ENCODE measurements around the gene CZIB.

Gene CZIB

GRCh38 chr1:53220171-53220961 lies at the start of gene CZIB:
CZIB (minus strand) TSS chr1:53220634; CDS start chr1:53220575, 59 bp downstream.
- peak; percentile 87 to 89 (median 89) for DNase-seq (ENCODE audit: low read depth in 2 of 3, low spot score in 2 of 3)

GRCh38 chr1:53270107-53270506 lies 49.7 kb upstream of the CZIB start:
- DNase-seq (ENCODE audit: low read depth in 2 of 3, low spot score in 2 of 3): no peak

- DNase-seq (ENCODE audit: low read depth in 2 of 3, low spot score in 2 of 3): no peak
These were observed 47.3 kb upstream of the CZIB start for GRCh38 chr1:53267761-53268160.

- no peak for DNase-seq (ENCODE audit: low read depth in 2 of 3, low spot score in 2 of 3)
These were observed 45.6 kb upstream of the CZIB start for GRCh38 chr1:53266038-53266437.

DNA sequence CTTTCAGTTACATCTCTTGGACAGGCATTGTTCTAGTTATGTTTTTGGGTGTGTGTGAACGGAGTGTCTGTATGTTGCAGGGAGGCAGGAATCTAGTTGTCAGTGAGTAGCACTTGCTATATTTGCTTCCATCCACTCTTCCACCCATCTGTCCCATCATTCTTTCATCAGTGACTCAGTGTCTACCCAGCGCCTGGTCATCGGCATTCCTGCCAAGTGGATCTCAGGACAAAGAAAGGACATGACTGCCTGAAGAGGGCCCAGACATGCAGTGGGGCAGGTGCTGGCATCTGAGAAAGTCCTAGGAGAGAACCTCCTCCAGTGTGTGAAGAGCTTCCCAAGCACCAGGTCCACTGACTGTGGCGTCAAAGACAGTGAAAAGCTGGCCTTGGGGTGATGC lies 45.1 kb upstream of the CZIB start:
- DNase-seq (ENCODE audit: low read depth in 2 of 3, low spot score in 2 of 3): no peak

- DNase-seq (ENCODE audit: low read depth in 2 of 3, low spot score in 2 of 3): no peak
These were observed 43.6 kb upstream of the CZIB start for GRCh38 chr1:53264048-53264447.

DNA sequence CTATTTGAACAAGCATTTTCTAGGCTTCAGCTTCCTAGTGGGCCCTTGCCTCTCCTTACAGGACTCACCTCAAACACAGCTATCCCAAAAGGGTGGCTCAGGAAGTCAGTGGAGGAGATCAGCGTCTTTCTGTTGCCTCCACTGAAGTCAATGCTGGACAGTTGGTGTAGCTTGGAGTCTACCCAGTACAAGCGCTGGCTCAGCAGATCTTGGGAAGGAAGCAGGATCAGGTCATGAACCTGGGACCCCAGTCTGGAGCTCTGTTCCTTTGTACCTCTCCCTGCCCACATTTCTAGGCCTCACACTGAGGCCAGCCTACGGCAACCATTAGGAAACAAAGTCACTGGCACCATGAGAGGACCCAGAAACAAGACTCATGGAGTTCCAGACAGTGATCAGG lies 41.6 kb upstream of the CZIB start:
- DNase-seq (ENCODE audit: low read depth in 2 of 3, low spot score in 2 of 3): no peak

DNA sequence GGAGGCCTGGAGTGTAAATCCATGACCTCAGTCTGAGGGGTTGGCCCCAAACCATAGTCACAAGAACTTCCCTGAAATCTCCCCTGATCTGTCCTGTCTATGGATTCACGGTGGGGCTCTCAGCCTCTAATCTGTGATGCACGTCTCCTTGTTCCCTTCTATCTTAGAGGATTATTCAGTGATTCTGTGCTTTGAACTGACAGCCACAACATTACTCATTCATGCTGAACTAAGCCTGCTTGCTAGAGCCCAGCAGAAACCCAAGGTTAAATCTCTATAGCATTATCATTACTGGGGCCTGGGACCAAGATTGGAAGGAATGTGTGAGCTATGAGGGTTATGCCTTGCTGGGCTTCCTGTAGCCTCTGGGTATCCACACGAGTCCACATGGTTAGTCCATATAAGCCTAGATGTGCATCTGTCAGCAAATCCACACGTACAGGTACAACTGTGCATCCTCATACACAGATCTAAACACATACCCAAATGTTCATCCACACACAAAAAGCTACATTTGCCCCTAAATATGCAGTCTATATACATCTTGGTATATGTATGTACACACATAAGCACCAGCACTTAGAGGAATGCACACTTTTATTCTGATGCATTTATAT lies 40.3 kb upstream of the CZIB start:
- no peak for DNase-seq (ENCODE audit: low read depth in 2 of 3, low spot score in 2 of 3)

DNA sequence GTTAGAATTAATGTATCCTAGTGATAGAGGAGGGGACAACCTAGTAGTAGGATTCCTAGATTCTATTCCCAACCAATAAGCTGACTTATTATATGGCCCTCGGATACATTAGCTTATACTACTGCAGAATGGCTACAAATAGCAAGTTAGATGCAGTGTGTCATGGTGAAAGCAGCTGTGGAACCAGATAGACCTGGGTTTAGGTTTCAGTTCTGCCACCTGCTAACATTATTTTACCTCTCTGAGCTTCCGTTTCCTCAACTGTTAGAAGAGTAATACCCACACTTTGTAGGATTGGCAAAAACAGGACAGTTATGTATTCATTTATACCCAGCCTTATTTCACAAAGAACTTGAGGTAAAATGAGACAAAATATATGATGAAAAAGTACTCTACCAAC lies 39.5 kb upstream of the CZIB start:
- no peak for DNase-seq (ENCODE audit: low read depth in 2 of 3, low spot score in 2 of 3)

DNA sequence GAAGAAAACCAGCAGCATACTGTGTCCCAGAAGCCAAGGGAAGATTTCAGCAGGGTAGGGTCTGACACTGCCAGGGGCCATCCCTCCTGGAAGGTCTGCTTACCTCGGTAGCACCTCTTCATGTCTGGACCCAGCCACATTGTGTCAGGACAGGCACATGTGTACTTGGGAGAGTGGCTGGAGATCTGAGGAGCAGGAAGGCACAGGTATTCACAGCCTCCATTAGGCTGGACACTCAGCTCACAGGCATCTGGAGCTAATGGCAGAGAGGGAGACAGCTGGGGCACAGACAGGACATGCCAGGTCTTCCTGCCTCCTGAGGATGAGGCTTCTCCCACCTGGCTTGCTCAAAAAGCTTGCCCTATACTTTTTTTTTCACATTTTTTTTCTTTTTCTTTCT lies 37.8 kb upstream of the CZIB start:
- DNase-seq (ENCODE audit: low read depth in 2 of 3, low spot score in 2 of 3): no peak

DNA sequence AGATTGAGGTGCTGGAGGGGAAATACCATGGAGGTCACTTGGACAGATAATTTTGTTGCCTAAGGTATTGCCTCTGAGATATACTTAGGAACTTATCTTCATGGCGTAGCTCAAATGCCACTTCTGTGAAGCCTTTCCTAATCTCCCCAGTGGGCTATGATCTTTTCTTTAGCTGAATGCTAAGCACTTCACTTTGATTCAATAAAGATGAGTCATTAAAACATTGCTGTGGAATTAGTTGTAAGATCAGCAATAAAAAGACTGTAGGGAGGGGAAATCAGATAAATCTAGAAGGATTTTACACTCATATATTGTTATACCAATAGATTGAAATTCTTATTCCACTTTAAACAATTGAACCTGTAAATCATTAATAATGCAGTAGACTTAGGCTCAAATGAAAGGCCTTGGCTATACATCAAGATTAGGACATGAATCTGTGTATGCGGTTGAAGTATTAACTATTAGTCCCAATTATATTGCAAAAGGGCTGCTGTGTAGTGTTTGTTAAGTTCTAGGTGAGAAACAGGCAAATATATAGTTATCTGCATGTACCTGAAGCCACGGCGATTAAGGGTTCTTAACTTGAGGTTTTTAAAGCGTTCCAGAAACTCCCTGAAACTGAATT lies 37.1 kb upstream of the CZIB start:
- DNase-seq (ENCODE audit: low read depth in 2 of 3, low spot score in 2 of 3): no peak

GRCh38 chr1:53256511-53257453 lies 36.3 kb upstream of the CZIB start:
- no peak for DNase-seq (ENCODE audit: low read depth in 2 of 3, low spot score in 2 of 3)

- DNase-seq (ENCODE audit: low read depth in 2 of 3, low spot score in 2 of 3): no peak
These were observed 34.6 kb upstream of the CZIB start for GRCh38 chr1:53255031-53255430.

DNA sequence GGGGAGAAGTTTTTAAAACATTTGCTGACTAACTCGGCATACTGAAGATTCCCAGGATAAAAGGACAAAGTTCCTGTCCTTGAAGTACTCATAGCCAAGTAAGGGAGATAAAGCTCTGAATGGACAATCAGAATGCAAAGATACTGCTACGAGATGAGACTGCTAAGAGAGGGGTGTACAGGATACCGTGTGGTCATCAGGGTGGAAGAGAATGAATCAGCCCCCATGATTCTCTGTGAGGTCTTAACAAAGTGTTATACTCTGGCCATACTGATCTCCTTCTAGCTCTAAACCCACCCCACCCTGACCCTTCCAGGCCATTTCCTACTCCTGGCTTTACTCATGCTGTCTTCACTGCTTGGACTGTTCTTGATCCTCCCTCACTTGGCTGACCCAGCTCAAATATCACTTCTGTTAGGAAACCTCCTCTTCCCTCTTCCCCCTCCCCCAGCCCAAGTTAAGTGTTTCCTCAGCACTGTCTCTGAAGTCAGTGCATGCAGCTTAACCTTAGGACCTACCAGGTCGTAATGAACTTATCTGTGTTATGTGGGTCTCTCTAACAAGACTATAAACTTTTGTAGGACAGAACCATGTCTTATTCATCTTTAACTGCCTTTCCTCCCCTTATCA lies 33.7 kb upstream of the CZIB start:
- DNase-seq (ENCODE audit: low read depth in 2 of 3, low spot score in 2 of 3): no peak

- no peak for DNase-seq (ENCODE audit: low read depth in 2 of 3, low spot score in 2 of 3)
These were observed 29.9 kb upstream of the CZIB start for GRCh38 chr1:53250325-53250724.

DNA sequence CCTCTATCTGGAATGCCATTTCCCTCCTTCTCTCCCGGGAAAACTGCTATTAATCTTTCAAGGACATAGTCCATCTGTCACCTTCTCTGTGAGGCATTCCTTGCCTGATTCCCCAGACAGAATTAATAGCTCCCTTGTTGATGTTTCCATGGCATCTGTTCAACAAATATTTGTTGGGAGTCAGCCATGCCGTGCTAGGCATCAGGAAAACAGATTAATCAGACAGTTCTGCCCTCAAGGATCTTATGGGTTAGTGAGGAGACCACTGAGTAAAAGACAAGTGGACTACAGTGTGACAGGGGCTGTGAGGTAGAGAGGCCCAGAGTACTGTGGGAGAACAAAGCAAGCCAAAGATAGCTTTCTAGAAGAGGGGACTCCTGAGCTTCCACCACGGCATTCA lies 29.3 kb upstream of the CZIB start:
- DNase-seq (ENCODE audit: low read depth in 2 of 3, low spot score in 2 of 3): no peak

GRCh38 chr1:53246261-53247134 lies 26.1 kb upstream of the CZIB start:
- DNase-seq (ENCODE audit: low read depth in 2 of 3, low spot score in 2 of 3): no peak

- no peak for DNase-seq (ENCODE audit: low read depth in 2 of 3, low spot score in 2 of 3)
These were observed 23.7 kb upstream of the CZIB start for GRCh38 chr1:53244141-53244540.

DNA sequence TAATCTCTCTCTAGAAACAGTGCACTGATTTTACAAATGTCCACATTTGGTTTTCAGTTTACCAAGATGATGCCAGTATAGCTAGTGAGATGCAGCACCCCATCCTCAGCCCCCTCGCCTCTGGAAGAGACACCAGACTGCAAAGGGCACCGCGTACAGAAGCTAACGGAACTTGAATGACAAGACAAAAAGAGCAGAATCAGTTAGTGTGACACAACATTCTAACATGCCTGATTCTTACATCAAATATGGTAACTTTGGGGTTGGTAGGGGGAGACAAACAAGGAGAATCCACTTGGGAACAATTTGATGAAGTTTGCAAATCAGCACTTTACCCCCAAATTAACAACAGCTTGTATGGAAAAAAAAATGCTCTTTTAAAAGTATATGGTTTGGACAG lies 21.9 kb upstream of the CZIB start:
- no peak for DNase-seq (ENCODE audit: low read depth in 2 of 3, low spot score in 2 of 3)

- DNase-seq (ENCODE audit: low read depth in 2 of 3, low spot score in 2 of 3): no peak
These were observed 21.4 kb upstream of the CZIB start for GRCh38 chr1:53241828-53242227.

All from activated CD8-positive, alpha-beta memory T cell treated with anti-CD3 and anti-CD28 coated beads for 48 hours (primary cell).